Stomach (tissue), 9 donors: Measurements from ENCODE around the gene BPI. TPM values are rescaled to one million over a fixed set of nuclear protein-coding genes. Genes with fewer than 3 reads are reported as not detected.

Source experiments
- DNase-seq, 2 donors: peaks; one replicate each; pipeline versions ENCODE4 v3.0.0 to v3.0.0-alpha.2; 2013 to 2019
- H3K27ac ChIP-seq, 5 donors: fragments of 200-600 bp in 4 of 5; sonication (generic) in 4 of 5; one replicate each; pipeline ENCODE4 v1.5.1; 2013 to 2019; ENCODE audit warnings: mild to moderate bottlenecking in 1 of 5, moderate library complexity in 1 of 5
- H3K27me3 ChIP-seq, 3 donors: fragments of 200-600 bp; sonication (generic); one replicate each; pipeline ENCODE4 v1.5.1; 2017 to 2019; ENCODE audit warnings: mixed run types in 1 of 3
- H3K36me3 ChIP-seq, 4 donors: fragments of 200-600 bp; sonication (generic); 1 replicate in 3 of 4; 2 replicates in 1 of 4; pipeline ENCODE4 v1.5.1; 2016 to 2019
- H3K4me1 ChIP-seq, 4 donors: fragments of 200-600 bp; sonication (generic); one replicate each; pipeline ENCODE4 v1.5.1; 2016 to 2019
- H3K4me3 ChIP-seq, 4 donors: fragments of 200-600 bp; sonication (generic) in 3 of 4; one replicate each; pipeline ENCODE4 v1.5.1; 2016 to 2019; ENCODE audit warnings: mild to moderate bottlenecking in 1 of 4
- H3K9me3 ChIP-seq, 4 donors: fragments of 200-600 bp; sonication (generic); one replicate each; pipeline ENCODE4 v1.5.1; 2016 to 2019
- EP300 ChIP-seq: sonication (generic); formaldehyde crosslinking; IDR thresholded peaks from one replicate; pipeline ENCODE4 v1.6.1; 2017; ENCODE audit warnings: antibody characterized with exemption
- POLR2A ChIP-seq, 4 donors: fragments of 450-650 bp; IDR thresholded peaks; one replicate each; pipeline ENCODE4 v1.6.1; 2016; ENCODE audit warnings: antibody characterized with exemption in 4 of 4, control low read depth in 2 of 4, mild to moderate bottlenecking in 1 of 4, moderate library complexity in 1 of 4
- POLR2AphosphoS5 ChIP-seq, 3 donors: sonication (generic); formaldehyde crosslinking; IDR thresholded peaks; one replicate each; pipeline ENCODE4 v1.6.1; 2016; ENCODE audit warnings: antibody characterized with exemption in 3 of 3
- WGBS, 5 donors: extraction: QIAGEN DNeasy Blood & Tissue Kit in 3 of 5; methylation state at CpG; one replicate each; pipeline versions ENCODE4 v1.1.5 to v1.1.7; 2013 to 2018; 5-methylcytosine and 5-hydroxymethylcytosine counted together
- intact Hi-C: fragments of 100-400 bp; cut with DNase I; formaldehyde crosslinking; loops from one replicate; pipeline ENCODE4 v1.15.1; 2023; ENCODE audit warnings: low total_unique reads
- polyA plus RNA-seq, 3 donors: library from polyadenylated mRNA; stranded (reverse); fragments of 200-250 nt; gene quantifications; one replicate each; pipeline ENCODE4 v1.2.3, GENCODE V29; 2013
- total RNA-seq, 5 donors: library from RNA; depleted of rRNA; stranded (reverse); fragments of >200 nt; gene quantifications; one replicate each; pipeline versions ENCODE4 v1.1.0 to v1.2.3, GENCODE V29; 2014 to 2016
- TF ChIP-seq, protein P1 (sequence below), 7 experiments: fragments of 450-650 bp in 4 of 7; fragments of 200-600 bp in 3 of 7; sonication (generic) in 3 of 7; IDR thresholded peaks; one replicate each; pipeline ENCODE4 v1.5.1; 2016 to 2019; ENCODE audit warnings: antibody characterized with exemption in 7 of 7, control low read depth in 2 of 7, mild to moderate bottlenecking in 1 of 7
- donor health status: healthy with polysubstance abuse.
- donor health status: Bipolar disorder and iron deficiency.
- donor health status: healthy.

BPI gene
- total and polyA plus RNA-seq, 8 donors = 0.13 to 4.8 (median 0.86) TPM; not detected in 4

- intact Hi-C loops = no loop called here
- TF ChIP-seq POLR2A (IDR thresholded peaks at IDR 0.05) = no peak
- TF ChIP-seq, protein P1, sequence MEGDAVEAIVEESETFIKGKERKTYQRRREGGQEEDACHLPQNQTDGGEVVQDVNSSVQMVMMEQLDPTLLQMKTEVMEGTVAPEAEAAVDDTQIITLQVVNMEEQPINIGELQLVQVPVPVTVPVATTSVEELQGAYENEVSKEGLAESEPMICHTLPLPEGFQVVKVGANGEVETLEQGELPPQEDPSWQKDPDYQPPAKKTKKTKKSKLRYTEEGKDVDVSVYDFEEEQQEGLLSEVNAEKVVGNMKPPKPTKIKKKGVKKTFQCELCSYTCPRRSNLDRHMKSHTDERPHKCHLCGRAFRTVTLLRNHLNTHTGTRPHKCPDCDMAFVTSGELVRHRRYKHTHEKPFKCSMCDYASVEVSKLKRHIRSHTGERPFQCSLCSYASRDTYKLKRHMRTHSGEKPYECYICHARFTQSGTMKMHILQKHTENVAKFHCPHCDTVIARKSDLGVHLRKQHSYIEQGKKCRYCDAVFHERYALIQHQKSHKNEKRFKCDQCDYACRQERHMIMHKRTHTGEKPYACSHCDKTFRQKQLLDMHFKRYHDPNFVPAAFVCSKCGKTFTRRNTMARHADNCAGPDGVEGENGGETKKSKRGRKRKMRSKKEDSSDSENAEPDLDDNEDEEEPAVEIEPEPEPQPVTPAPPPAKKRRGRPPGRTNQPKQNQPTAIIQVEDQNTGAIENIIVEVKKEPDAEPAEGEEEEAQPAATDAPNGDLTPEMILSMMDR (IDR thresholded peaks at IDR 0.05) = no peak
- no peak for TF ChIP-seq POLR2AphosphoS5 (IDR thresholded peaks at IDR 0.05)
- no peak for TF ChIP-seq EP300
- no peak for DNase-seq
- no peaks in the 10 kb centered on the region for H3K36me3 ChIP-seq
- H3K9me3 ChIP-seq = no peaks in the 10 kb centered on the region
- 46 to 65% (median 56%) methylated on average over 7 of the region's 7 CpGs for WGBS, 5 donors
- no peak overlapping the region for H3K4me3 ChIP-seq
- peaks cover 0 to 27% (median 0%) of the 10 kb centered on the region in 3 donors for H3K27me3 ChIP-seq
- H3K27ac ChIP-seq = no peak overlapping the region
- H3K4me1 ChIP-seq = peaks cover 0 to 12% (median 8%) of the 10 kb centered on the region in 4 donors
Observed at GRCh38 chr20:38293491-38294065, 10.4 kb upstream of the BPI start.

- 84 to 89% (median 87%) methylated on average over 10 to 11 of the region's 11 CpGs for WGBS, 5 donors
Observed at GRCh38 chr20:38294076-38294591, 9.8 kb upstream of the BPI start.

GRCh38 chr20:38295811-38296210 lies 8.1 kb upstream of the BPI start:
- Histone ChIP-seq H3K4me3 (no peak overlapping the region), H3K36me3 (no peaks in the 10 kb centered on the region), H3K27me3 (peaks cover 0 to 22% (median 0%) of the 10 kb centered on the region in 3 donors), H3K4me1 (peaks cover 0 to 35% (median 20%) of the 10 kb centered on the region in 4 donors), H3K9me3 (no peaks in the 10 kb centered on the region), H3K27ac (no peak overlapping the region)
- TF ChIP-seq POLR2AphosphoS5 (IDR thresholded peaks at IDR 0.05) = no peak
- TF ChIP-seq, protein P1 (IDR thresholded peaks at IDR 0.05) = no peak
- TF ChIP-seq EP300 = no peak
- no peak for TF ChIP-seq POLR2A (IDR thresholded peaks at IDR 0.05)
- intact Hi-C loops = no loop called here
- WGBS, 5 donors = 83 to 94% (median 92%) methylated on average over 5 of the region's 5 CpGs
- no peak for DNase-seq

More at GRCh38 chr20:38294076-38294591, 9.8 kb upstream of the BPI start:
- H3K9me3 ChIP-seq = no peaks in the 10 kb centered on the region
- peaks cover 0 to 18% (median 13%) of the 10 kb centered on the region in 4 donors for H3K4me1 ChIP-seq
- H3K4me3 ChIP-seq = no peak overlapping the region
- H3K27me3 ChIP-seq = peaks cover 0 to 22% (median 0%) of the 10 kb centered on the region in 3 donors
- H3K27ac ChIP-seq = no peak overlapping the region
- intact Hi-C loops = no loop called here
- DNase-seq = no peak
- no peaks in the 10 kb centered on the region for H3K36me3 ChIP-seq
- TF ChIP-seq, protein P1 (IDR thresholded peaks at IDR 0.05) = no peak
- no peak for TF ChIP-seq POLR2AphosphoS5 (IDR thresholded peaks at IDR 0.05)
- TF ChIP-seq EP300 = no peak
- no peak for TF ChIP-seq POLR2A (IDR thresholded peaks at IDR 0.05)

DNA sequence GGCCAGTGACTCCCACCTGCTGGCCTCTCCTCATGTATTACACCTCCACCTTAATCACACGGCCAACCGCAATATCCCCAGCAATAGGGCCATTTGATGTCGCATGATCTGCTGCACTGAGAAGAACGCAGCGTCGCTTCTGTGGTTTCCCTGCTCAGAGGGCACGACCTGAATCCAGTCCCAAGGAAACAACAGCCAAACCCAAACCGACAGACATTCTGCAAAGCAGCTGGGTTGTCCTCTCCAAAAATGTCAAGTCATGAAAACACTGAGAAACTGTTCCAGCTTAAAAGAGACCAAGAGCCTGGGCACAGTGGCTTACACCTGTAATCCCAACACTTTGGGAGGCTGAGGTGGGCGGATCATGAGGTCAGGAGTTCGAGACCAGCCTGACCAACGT lies 7.5 kb upstream of the BPI start:
- Histone ChIP-seq H3K36me3 (no peaks in the 10 kb centered on the region), H3K27me3 (peaks cover 0 to 15% (median 0%) of the 10 kb centered on the region in 3 donors), H3K27ac (no peak overlapping the region), H3K4me1 (peaks cover 0 to 29% (median 15%) of the 10 kb centered on the region in 4 donors), H3K4me3 (no peak overlapping the region), H3K9me3 (no peaks in the 10 kb centered on the region)
- 67 to 86% (median 78%) methylated on average over 11 of the region's 11 CpGs for WGBS, 5 donors
- DNase-seq = no peak
- TF ChIP-seq EP300 (no peak), POLR2A (IDR thresholded peaks at IDR 0.05) (no peak), POLR2AphosphoS5 (IDR thresholded peaks at IDR 0.05) (no peak)
- TF ChIP-seq, protein P1 (IDR thresholded peaks at IDR 0.05) = no peak
- intact Hi-C loops = no loop called here
